ENCODE results near the gene ENPP4. TPM values are rescaled to one million over a fixed set of nuclear protein-coding genes. Genes with fewer than 3 reads are reported as not detected.
A peak's percentile ranks its signal among the peaks of the same experiment; 100 is the strongest.

ENPP4 gene
- total and polyA plus RNA-seq, 7 donors: 8.1 to 28.5 (median 19.1) TPM

GRCh38 chr6:46186583-46186982 lies 56.8 kb downstream of the ENPP4 start:
- H3K9me3 ChIP-seq: no peaks in the 10 kb centered on the region
- no peak for TF ChIP-seq CTCF (IDR thresholded peaks at IDR 0.05)
- WGBS, 3 donors: 90 to 98% (median 95%) methylated on average over 1 of the region's 1 CpG
- H3K4me1 ChIP-seq: peaks cover 8% of the 10 kb centered on the region
- intact Hi-C loops (cut with DNase I): no loop called here
- H3K4me3 ChIP-seq: no peak overlapping the region
- no peaks in the 10 kb centered on the region for H3K27me3 ChIP-seq (ENCODE audit: insufficient read depth in 3 of 3, low read length in 2 of 3)
- ATAC-seq (no peak), DNase-seq (no peak)
- no peak overlapping the region for H3K27ac ChIP-seq
- H3K36me3 ChIP-seq (ENCODE audit: insufficient read depth in 1 of 2, low read depth in 1 of 2): no peaks in the 10 kb centered on the region

GRCh38 chr6:46189726-46190125 lies 59.9 kb downstream of the ENPP4 start:
- TF ChIP-seq CTCF (IDR thresholded peaks at IDR 0.05): no peak
- H3K4me1 ChIP-seq: peaks cover 8% of the 10 kb centered on the region
- intact Hi-C loops (cut with DNase I): no loop called here
- H3K27me3 ChIP-seq (ENCODE audit: insufficient read depth in 3 of 3, low read length in 2 of 3): no peaks in the 10 kb centered on the region
- H3K36me3 ChIP-seq (ENCODE audit: insufficient read depth in 1 of 2, low read depth in 1 of 2): no peaks in the 10 kb centered on the region
- ATAC-seq (no peak), DNase-seq (no peak)
- H3K9me3 ChIP-seq: no peaks in the 10 kb centered on the region
- WGBS, 3 donors: 93 to 96% (median 96%) methylated on average over 4 of the region's 4 CpGs
- H3K27ac ChIP-seq: no peak overlapping the region
- no peak overlapping the region for H3K4me3 ChIP-seq

GRCh38 chr6:46190889-46191288 lies 61.1 kb downstream of the ENPP4 start:
- no peak for TF ChIP-seq CTCF (IDR thresholded peaks at IDR 0.05)
- Histone ChIP-seq H3K27me3 (ENCODE audit: insufficient read depth in 3 of 3, low read length in 2 of 3) (no peaks in the 10 kb centered on the region), H3K9me3 (no peaks in the 10 kb centered on the region), H3K27ac (peak overlapping the region; percentile 14), H3K36me3 (ENCODE audit: insufficient read depth in 1 of 2, low read depth in 1 of 2) (no peaks in the 10 kb centered on the region), H3K4me1 (peaks cover 8% of the 10 kb centered on the region), H3K4me3 (no peak overlapping the region)
- ATAC-seq (peak; percentile 39 to 87 (median 63)), DNase-seq (no peak)
- 29 to 59% (median 35%) methylated on average over 4 of the region's 4 CpGs for WGBS, 3 donors
- intact Hi-C loops (cut with DNase I): no loop called here

- 57 to 77% (median 70%) methylated on average over 1 of the region's 1 CpG for WGBS, 3 donors
These were observed 62.2 kb downstream of the ENPP4 start for GRCh38 chr6:46191961-46192360.

More at GRCh38 chr6:46191961-46192360, 62.2 kb downstream of the ENPP4 start:
- ATAC-seq (peak in 2 of 4 donors; percentile 20 to 25), DNase-seq (no peak)
- Histone ChIP-seq H3K9me3 (no peaks in the 10 kb centered on the region), H3K4me3 (no peak overlapping the region), H3K27ac (no peak overlapping the region), H3K4me1 (peaks cover 8% of the 10 kb centered on the region), H3K27me3 (ENCODE audit: insufficient read depth in 3 of 3, low read length in 2 of 3) (no peaks in the 10 kb centered on the region), H3K36me3 (ENCODE audit: insufficient read depth in 1 of 2, low read depth in 1 of 2) (no peaks in the 10 kb centered on the region)
- intact Hi-C loops (cut with DNase I): no loop called here
- TF ChIP-seq CTCF (IDR thresholded peaks at IDR 0.05): no peak

Other genes with a start within 250 kb of the ENPP4 start
- gene CLIC5, start 114.1 kb upstream of the ENPP4 start, total RNA-seq: 100 to 1,000 TPM; 166 to 285 (median 211) TPM
- 10 to 100 TPM; 30.2 to 84.5 (median 82.4) TPM for gene CLIC5, start 114.1 kb upstream of the ENPP4 start, polyA plus RNA-seq
- gene ENPP5, start 41.0 kb downstream of the ENPP4 start, total RNA-seq: 1 to 10 TPM; 3.2 to 7.1 (median 5.6) TPM
- gene ENPP5, start 41.0 kb downstream of the ENPP4 start, polyA plus RNA-seq: 10 to 100 TPM in 1 of 3 donors, 1 to 10 TPM in 2; 1.8 to 26.8 (median 2.9) TPM

All from psoas muscle (tissue), 8 donors.